Measurements from ENCODE around the gene TMEM147. TPM values are rescaled to one million over a fixed set of nuclear protein-coding genes. Genes with fewer than 3 reads are reported as not detected.

Gene TMEM147
- total RNA-seq, 1 donor from 2014 or later, result 84.4 TPM

- DNase-seq (no peak), ATAC-seq (no peak)
- intact Hi-C loops (cut with micrococcal nuclease), result no loop called here
Observed at GRCh38 chr19:35516310-35516709, 29.1 kb upstream of the TMEM147 start.

DNA sequence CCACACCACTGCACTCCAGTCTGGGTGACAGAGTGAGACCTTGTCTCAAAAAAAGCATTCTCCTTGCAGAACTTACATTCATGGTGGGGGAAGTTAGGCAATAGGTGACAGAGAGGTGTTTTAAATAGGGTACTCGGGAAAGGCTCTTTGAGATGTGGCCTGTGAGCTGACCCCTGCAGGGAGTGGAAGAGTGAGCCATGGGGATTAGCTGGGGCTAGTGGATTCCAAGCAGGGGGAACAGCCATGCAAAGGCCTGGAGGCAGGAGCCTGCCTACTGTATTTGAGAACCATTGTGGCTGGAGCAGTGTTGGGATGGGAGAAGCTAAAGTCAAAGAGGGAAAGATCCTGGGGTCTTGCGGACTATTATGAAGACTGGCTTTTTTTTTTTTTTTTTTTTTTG lies 28.1 kb upstream of the TMEM147 start:
- no peak for DNase-seq
- intact Hi-C loops (cut with micrococcal nuclease), result no loop called here

DNA sequence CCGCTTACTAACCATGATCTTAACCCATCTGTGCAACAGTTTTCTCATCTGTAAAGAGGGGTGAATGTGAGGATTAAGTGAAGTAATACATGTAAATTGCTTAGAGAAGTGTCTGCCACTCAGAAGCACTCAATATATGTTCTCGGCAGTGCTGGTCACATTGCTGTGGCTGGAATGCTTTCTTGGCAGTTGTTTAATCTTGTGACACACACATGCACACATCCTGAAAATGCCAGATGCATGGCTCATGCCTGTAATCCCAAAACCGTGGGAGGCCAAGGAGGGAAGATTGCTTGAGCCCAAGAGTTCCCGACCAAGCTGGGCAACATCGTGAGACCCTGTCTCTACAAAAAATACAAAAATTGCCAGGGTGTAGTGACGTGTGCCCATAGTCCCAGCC lies 27.1 kb upstream of the TMEM147 start:
- DNase-seq (no peak), ATAC-seq (peak; percentile 52)
- intact Hi-C loops (cut with micrococcal nuclease), result no loop called here

More for the DNA sequence above, 28.1 kb upstream of the TMEM147 start:
- no peak for ATAC-seq

DNA sequence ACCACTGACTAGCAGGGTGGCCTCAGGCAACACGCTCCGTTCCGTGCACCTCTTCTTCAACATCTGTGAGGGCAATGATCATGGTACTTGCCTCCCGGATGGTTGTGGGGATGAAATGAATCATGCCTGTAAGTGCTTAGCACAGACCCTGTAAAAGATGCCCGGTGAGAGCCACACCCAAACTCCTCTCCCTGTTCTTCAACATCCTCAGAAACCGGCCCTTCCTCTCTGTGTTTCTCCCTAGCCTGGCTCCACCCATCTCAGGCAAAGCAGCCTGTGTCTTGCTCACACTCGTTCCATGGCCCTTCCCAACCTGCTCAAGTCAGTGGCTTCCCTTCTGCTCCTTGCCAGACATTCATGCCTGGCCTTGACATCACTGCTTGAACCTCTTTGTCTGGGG lies 26.1 kb upstream of the TMEM147 start:
- DNase-seq (no peak), ATAC-seq (no peak)
- intact Hi-C loops (cut with micrococcal nuclease), result no loop called here

DNA sequence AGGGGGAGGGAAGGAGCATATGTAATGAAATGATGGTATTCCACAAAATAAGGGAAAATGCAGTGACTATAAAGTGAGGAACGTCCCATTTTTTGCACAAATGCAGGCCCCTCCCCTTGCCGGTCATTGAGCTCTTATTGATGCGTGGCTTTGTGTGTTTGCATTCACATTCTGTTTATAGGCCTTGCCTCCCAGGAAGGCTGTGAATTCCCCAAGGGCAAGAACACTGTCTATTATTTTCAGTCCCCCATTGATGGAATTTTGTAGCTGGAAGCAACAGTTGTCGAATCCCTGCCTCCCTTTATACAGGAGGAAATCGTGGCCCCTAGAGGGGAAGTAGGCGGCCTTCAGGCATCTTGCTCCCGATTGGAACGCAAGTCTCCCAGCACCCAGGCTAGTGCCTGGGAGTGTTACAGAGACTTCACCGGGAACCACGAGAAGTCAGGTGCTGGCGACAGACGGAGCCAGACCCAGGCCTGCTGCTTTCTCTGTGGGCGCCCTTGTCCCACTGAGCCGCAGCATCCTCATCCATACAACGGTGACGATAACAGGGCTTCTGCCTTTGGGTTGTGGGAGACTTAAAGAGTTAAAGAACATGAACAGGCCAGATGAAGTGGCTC lies 24.2 kb upstream of the TMEM147 start:
- DNase-seq (no peak), ATAC-seq (no peak)
- intact Hi-C loops (cut with micrococcal nuclease), result no loop called here

- no peak for ATAC-seq
- intact Hi-C loops (cut with micrococcal nuclease), result no loop called here
- DNase-seq, result no peak
Observed at GRCh38 chr19:35522745-35523327, 22.6 kb upstream of the TMEM147 start.

- DNase-seq (no peak), ATAC-seq (no peak)
- intact Hi-C loops (cut with micrococcal nuclease), result no loop called here
Observed at GRCh38 chr19:35524181-35524837, 21.1 kb upstream of the TMEM147 start.

- intact Hi-C loops (cut with micrococcal nuclease), result no loop called here
- no peak for DNase-seq
- no peak for ATAC-seq
Observed at GRCh38 chr19:35525873-35526272, 19.6 kb upstream of the TMEM147 start.

DNA sequence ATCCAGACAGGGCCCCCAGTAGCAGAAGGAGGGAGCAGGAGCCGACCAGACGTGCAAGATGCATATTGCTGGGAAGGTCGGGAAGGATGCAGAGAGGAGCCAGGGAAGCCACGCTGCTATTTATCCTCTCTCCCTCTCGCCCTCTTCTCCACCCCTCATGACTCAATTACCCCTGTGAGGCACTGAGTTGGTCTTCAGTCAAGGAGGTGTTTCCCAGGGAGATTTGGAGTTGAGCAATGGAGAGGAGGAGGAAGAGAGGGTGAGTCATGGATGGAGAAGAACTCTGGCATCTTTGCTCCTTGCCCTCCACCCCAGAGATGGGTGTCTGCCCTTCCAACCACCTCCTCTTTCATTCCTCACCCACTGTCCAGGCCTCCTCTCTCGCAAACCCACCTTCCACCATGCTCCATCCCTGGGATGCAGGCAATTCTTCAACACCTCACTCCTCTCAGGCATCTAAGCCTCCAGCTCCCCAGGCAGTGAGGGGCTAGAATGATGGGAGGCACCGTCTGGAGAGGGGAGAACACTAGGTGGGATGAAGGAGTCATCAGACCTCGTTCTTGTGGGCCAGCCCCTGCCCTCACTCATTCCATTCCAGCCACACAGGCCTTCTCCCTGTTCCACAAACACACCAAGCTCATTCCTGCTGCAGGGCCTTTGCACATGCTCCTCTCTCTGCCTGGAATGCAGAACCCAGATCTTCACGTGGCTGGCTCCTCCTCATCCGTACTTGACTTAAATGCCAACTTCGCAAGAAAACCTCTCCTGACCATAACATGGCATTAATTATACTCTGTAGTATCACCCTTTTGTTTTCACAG lies 17.0 kb upstream of the TMEM147 start, which contains the start of gene SBSN:
Gene SBSN, minus strand, starts transcription at position 94 of the 821 bp plus-strand sequence. Its CDS starts 30 bp downstream, at position 64.
- no peak for ATAC-seq
- intact Hi-C loops (cut with micrococcal nuclease), result no loop called here
- DNase-seq, result no peak

- intact Hi-C loops (cut with micrococcal nuclease), result no loop called here
- no peak for DNase-seq
- ATAC-seq, result no peak
Observed at GRCh38 chr19:35529241-35530218, 15.9 kb upstream of the TMEM147 start.

- intact Hi-C loops (cut with micrococcal nuclease), result no loop called here
- ATAC-seq, result no peak
- no peak for DNase-seq
Observed at GRCh38 chr19:35531291-35531690, 14.1 kb upstream of the TMEM147 start.

DNA sequence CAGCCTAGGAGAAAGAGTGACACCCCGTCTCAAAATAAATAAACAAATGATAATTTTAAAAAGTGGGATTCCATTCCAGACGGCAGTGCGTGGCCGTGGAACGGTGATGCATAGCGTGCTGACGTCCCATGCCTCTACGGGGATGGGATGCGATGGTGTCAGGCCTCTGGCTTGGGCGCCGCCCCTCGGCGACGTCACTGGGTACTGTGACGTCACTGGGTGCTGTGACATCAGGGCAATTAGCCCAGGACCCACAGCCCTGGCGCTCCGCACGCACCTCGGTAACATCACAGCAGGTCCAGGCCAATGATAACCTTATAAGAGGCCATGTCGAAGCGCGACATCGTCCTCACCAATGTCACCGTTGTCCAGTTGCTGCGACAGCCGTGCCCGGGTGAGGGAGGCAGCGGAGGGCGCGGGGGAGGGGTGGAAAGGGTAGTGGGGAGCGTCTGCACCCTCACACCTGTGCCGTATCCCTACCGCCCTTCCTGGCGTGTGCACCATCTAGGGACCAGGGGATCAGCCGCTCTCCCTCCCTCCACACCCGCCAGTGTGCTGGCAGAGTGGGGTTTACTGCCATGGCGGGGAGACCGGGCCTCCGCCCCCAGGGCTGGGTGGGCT lies 12.1 kb upstream of the TMEM147 start, which contains the start of gene GAPDHS:
Gene GAPDHS, plus strand, starts transcription at position 256 of the 621 bp plus-strand sequence. Its CDS starts 72 bp downstream, at position 328.
- no peak for ATAC-seq
- intact Hi-C loops (cut with micrococcal nuclease), result no loop called here
- no peak for DNase-seq

DNA sequence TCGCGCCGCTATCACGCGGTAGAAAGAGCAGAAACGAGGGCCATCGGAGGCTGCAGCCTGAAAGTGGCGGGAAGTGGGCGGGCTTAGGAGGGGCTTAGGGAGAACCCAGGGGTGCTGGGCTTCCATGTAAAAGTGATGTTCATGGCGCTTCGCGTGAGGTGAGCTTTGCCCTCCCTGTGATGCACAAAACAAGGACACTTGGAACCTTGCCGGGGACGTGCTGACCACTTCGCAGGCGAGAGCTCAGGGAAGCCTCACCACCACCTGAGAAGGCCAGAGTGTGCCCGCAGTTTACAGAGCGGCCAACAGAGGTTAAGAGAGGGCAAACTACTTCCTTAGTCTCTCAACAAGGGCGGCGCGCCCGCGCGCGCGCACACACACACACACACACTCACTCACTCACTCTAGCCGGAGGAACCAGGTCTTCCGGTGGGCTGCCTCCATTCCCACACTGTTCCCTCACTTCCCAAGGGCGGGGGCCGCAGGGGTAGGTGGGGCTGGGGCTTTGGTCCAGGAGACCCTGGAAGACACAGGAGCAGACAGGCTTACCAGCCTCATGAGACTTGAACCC lies 11.5 kb upstream of the TMEM147 start:
- ATAC-seq, result peak; percentile 59
- intact Hi-C loops (cut with micrococcal nuclease), result no loop called here
- DNase-seq, result peak; percentile 58

- intact Hi-C loops (cut with micrococcal nuclease), result no loop called here
- no peak for ATAC-seq
- no peak for DNase-seq
Observed at GRCh38 chr19:35534803-35535480, 10.5 kb upstream of the TMEM147 start.

GRCh38 chr19:35539314-35539713 lies 6.1 kb upstream of the TMEM147 start:
- ATAC-seq (no peak), DNase-seq (no peak)
- intact Hi-C loops (cut with micrococcal nuclease), result no loop called here

DNA sequence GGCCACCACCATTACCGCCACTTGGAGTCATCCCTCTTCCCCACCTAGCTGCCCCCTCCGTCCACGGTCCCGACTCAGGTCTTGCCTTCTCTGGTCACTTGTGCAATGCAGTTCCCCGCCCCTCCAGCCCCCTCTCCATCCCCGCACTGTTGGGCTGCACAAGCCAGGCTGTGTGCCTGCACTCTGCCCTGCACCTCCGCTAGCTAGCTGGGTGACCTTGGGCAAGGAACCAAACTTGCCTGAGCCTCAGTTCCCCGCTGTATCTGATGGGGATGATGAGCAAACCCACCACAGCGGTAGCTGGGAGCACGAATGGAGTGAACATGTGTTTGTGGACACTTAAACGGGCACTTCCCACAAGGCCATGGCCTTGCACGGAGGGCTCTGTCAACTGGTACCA lies 5.6 kb upstream of the TMEM147 start:
- no peak for DNase-seq
- intact Hi-C loops (cut with micrococcal nuclease), result no loop called here
- ATAC-seq, result no peak

GRCh38 chr19:35540356-35540927 lies 5.0 kb upstream of the TMEM147 start:
- no peak for ATAC-seq
- no peak for DNase-seq
- intact Hi-C loops (cut with micrococcal nuclease), result no loop called here

Data from left ventricle myocardium superior (tissue), 1 donor.